ENCODE results near the gene RAB40C.

- TF ChIP-seq POLR2A (IDR thresholded peaks at IDR 0.05) (no peak), CTCF (IDR thresholded peaks at IDR 0.05) (no peak)
These were observed 37.7 kb upstream of the RAB40C start for GRCh38 chr16:552171-552570.
